Measurements from ENCODE around the gene FGF3.

The FGF3 gene

DNA sequence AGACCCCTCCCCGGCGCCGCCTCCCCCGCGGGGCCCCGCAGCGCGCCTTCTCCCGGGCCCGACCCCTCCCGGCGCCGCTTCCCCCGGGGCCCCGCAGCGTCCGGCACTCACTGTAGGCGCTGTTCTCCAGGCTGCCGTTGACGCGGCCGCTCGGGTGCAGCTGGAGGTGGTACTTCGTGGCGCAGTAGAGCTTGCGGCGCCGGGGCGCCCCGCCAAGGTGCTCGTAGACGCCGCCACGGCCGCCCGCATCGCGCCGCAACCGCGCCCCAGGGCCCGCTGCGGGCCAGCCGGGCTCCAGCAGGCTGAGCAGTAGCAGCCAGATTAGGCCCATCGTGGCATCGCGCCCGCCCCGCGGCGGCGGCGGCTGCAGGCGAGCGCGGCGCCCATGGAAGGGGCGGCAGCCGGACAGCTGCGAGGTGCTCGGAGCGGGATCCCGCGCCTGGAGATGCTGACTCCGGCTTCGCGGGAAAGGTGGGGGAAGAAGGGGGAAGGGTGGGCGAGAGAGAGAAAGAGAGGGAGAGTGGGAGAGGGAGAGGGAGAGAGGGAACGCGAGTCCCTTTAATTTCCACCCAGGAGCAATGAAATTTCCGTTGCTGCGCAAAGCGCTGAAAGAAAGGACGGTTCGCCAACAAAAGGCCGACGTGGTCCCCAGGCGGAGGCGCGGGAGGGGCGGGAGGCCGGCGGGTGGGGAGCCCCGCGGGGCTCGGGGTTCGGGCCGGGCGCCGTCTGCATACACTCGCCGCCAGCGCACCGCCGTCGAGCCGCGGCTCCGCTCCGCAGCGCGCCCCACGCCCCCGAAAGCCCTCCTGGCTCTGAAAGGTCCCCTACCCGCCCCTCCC is at the start of gene FGF3:
FGF3 (minus strand) TSS at position 814 of the 839 bp plus-strand sequence; CDS start at position 331, 483 bp downstream.
- DNase-seq (ENCODE audit: low spot score): no peak

DNA sequence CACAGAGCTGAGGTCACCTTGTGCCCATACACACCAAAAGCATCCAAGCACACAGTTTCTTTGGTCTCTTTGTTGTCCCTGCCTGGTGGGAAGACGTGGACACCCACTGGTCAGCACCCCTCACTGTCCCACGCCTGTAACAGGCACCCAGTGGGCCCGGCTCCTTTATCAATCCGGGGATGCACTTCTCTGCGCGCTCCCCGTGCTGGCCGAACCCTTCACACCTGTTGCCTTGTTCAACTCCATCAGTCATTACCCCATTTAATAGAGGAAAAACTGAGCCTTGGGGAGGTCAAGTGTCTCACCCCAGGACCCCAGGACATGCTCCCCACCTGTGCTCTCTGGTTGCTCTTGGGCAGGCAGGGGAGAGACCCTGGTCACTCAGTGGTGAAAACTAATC is 49.7 kb upstream of the FGF3 start:
- no peak for DNase-seq (ENCODE audit: low spot score)

- peak; percentile 83 for DNase-seq (ENCODE audit: low spot score)
These were observed 49.0 kb upstream of the FGF3 start for GRCh38 chr11:69868006-69868810.

DNA sequence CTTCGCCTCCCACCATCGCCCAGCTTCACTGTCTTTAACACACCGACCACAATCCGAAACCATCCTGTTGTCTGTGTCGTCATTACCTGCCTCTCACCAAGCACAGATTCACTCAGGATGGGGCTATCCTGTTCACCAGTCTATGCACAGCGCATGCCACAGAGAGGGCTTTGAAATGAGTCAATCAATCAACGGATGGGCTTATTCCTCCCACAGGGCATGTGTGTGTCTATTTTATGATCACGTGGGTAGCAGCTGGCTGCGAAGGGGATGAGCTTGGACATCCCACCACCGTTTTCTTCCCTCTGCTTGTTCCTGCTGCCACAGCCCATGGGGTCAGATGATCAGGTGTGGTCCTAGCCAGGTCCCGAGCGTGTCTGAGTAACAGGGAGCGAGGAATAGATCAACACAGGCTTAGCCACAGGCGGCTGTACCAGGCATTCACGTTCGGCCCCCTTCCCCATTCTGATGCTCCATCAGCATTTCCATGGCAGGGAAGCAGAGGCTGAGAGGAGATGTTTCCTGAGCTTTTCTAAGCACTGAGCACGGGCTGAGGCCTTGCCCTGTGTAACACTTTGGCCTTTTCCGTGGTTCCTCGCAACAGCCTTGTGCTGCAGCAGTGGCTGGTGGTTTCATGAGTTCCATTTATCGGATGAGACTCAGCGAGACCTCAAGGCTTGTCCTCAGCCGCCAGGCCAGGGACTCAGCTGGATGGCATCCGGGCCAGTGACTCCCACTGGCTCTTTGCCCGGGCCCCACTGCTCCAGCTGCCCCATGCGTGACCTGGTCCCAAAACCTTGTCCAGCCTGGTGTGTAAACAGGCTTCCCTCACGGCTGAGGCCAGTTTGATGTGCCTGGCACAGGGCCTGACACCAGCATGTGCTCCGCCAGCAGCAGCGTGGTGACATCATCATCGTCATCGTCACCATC is 48.1 kb upstream of the FGF3 start:
- no peak for DNase-seq (ENCODE audit: low spot score)

DNA sequence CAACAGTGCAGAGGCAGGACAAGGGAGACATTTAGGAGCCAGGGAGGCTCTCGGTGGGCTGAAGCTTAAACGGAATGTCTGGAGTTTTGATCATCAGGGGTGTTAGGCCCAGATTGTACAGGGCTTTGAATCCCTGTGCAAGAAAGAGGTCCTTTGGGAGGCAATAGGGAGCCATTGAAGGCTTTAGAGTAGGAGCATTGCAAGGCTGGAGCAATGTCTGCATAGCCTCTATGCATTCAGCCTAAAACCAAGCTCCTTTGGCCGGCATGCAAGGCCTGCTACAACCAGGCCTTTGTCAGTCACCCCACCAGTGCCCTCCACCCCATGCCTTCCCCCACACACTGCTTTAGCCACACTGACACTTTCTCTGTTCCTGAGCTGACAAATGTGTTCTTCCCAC is 47.4 kb upstream of the FGF3 start:
- no peak for DNase-seq (ENCODE audit: low spot score)

GRCh38 chr11:69865707-69866106 is 46.5 kb upstream of the FGF3 start:
- no peak for DNase-seq (ENCODE audit: low spot score)

- peak; percentile 44 for DNase-seq (ENCODE audit: low spot score)
These were observed 45.8 kb upstream of the FGF3 start for GRCh38 chr11:69864686-69865661.

- no peak for DNase-seq (ENCODE audit: low spot score)
These were observed 44.5 kb upstream of the FGF3 start for GRCh38 chr11:69863544-69864200.

DNA sequence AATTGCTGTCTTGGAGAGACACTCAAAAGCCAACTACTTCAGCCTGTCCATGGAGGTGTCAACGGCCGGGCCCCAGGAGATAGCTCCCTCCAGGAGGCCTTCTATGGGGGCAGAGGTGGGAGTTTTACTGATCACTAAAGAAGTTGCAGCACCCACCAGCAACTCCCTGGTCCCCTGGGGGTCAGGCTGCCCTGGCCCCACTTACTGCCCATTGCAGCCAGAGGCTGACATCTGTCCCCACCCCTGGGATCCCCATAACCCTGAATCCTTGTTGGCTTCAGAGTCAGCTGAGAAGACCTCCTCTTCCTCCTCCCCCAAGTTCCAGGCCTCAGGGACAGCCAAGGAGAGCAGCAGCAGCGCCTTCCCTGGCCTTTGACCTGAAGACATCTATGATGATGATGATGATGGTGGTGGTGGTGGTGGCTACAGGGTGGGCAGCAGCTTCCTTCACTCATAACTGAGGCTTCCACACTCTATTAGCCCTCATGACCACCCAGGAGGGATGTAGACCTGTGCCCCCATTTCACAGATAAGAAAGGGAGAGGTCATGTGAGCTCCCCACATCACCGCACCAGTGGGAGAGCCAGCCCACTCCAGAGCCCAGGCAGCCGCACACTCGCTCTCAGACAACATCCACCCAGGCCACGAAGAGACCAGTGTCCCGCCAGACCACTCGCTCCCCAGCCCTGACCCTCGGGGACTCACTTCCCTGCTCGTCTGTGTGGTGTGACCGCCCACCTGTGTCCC is 43.8 kb upstream of the FGF3 start:
- DNase-seq (ENCODE audit: low spot score): no peak

GRCh38 chr11:69862331-69862771 is 43.1 kb upstream of the FGF3 start:
- no peak for DNase-seq (ENCODE audit: low spot score)

DNA sequence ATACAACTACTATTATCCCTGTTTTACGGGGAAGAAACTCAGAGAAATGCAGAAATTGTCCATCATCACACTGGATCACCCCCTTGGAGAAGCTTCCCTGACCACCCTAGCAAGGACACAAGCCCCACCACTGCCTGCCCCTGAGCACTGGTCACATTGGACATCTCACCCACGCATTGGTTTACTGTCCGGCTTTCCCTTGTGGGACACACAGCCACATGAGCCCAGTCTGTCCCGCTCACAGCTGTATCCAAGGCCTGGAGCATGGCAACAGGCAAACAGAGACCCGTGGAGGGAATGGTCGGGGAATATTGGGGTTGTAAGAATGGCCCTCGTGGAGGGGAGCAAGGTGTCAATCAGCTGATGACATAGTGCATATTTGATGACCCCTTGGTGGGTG is 42.7 kb upstream of the FGF3 start:
- no peak for DNase-seq (ENCODE audit: low spot score)

DNA sequence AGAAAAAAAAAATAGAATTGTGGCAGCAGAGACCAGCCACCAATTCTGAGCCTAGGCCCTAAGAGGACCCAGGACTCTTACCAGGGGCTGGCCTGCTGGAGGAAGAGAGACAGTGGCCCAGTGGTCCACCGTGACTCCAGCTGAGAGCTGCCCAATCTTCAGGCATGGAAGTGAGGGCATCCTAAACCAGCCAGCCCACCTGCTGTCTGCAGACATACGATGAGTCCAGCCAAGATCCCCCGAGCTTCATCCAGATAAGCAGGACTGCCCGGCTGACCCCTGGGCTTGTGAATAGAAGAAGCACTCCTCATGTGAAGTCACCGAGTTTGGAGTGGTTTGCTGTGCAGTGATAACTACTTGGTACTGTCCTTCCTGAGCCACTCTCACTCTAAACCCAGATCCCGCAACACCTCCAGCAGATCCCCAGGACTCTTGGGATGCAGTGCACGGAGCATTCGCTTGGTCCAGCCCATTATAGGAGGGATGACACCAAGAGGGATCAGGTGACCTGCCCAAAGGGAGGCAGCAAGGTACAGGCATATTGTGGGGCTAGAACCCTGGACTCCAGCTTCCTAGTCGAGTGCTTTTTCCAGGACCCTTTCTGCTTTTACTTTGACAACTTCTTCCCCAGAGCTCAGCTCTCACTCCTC is 41.7 kb upstream of the FGF3 start:
- no peak for DNase-seq (ENCODE audit: low spot score)

- DNase-seq (ENCODE audit: low spot score): no peak
These were observed 41.0 kb upstream of the FGF3 start for GRCh38 chr11:69860244-69860643.

DNA sequence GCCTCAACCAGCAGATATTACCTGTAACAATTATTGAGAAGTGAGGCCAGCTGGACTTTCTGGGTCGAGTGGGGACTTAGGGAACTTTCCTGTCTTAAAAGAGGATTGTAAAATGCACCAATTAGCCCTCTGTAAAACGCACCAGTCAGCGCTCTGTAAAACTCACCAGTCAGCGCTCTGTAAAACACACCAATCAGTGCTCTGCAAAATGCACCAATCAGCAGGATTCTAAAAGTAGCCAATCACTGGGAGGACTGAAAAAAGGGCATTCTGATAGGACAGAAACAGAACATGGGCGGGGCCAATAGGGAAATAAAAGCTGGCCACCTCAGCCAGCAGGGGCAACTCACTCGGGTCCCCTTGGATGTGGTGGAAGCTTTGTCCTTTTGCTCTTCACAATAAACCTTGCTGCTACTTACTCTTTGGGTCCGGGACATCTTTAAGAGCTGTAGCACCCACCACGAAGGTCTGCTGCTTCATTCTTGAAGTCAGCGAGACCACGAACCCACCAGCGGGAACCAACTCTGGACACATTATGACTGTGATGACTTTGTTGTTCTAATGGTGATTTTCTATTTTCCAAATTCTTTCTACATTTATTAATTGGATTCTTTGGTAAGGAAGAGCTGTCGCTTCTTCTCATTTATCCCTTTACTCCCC is 40.2 kb upstream of the FGF3 start:
- no peak for DNase-seq (ENCODE audit: low spot score)

DNA sequence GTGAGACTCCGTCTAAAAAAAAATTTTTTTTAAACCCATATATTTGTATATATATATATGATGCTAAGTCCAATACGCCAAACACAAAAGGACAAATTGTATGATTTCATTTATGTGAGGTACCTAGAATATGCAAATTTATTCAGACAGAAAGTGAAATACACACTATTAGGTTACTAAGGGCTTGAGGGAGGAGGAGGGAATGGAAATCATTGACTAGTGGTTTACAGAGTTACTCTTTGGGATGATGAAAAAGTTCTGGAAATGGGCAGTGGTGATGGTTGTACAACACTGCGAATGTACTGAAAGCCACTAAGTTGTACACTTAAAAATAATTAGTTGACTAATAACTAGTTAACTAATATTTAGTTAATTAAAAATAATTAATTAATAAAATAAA is 36.2 kb upstream of the FGF3 start:
- DNase-seq (ENCODE audit: low spot score): no peak

- DNase-seq (ENCODE audit: low spot score): no peak
These were observed 35.5 kb upstream of the FGF3 start for GRCh38 chr11:69854713-69855112.

DNA sequence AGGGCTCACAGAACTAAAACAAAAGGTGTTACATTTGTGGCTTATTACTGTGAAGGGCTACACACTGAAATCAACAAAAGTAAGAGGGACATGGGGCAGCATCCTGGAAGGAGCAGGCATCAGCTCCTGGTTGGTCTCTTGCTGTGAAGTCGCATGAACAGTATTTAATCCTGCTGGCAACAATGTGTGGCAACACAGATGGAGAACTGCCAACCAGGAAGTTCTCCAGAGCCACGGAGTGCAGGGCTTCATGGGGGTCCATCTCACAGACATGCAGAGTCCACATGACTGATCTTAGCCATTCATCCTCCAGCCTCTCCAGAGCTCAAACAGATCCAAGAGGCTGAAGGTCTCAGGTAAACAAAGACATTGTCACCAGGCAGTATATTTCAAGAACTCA is 32.8 kb upstream of the FGF3 start:
- no peak for DNase-seq (ENCODE audit: low spot score)

- DNase-seq (ENCODE audit: low spot score): no peak
These were observed 29.0 kb upstream of the FGF3 start for GRCh38 chr11:69848201-69848600.

GRCh38 chr11:69844396-69844795 is 25.2 kb upstream of the FGF3 start:
- DNase-seq (ENCODE audit: low spot score): no peak
